Spleen (tissue), 7 donors: ENCODE measurements around the gene NUP214.

Experiments
- CTCF ChIP-seq, 11 experiments: fragments of 200-600 bp in 7 of 11; fragments of 450-650 bp in 4 of 11; sonication (generic) in 4 of 11; IDR thresholded peaks in 8 of 11; conservative IDR thresholded peaks in 3 of 11; 1 replicate in 7 of 11; 2 replicates in 4 of 11; pipeline versions ENCODE4 v1.4.0 to v1.8.0; 2016 to 2021; ENCODE audit warnings: antibody characterized with exemption in 11 of 11, inconsistent platforms in 4 of 11, mild to moderate bottlenecking in 1 of 11
- POLR2A ChIP-seq, 3 donors: fragments of 450-650 bp; IDR thresholded peaks; one replicate each; pipeline ENCODE4 v1.5.1; 2017; ENCODE audit warnings: antibody characterized with exemption in 3 of 3, mild to moderate bottlenecking in 1 of 3
- donor health status: DM: no; HTN: no; CAD: no; lungs with moderate emphysema.
- donor health status: DM: no; HTN: no; CAD: no.
- donor health status: DM: no; HTN: no; CAD: no.

- TF ChIP-seq CTCF (IDR thresholded peaks at IDR 0.05 in 8 of 11, conservative IDR thresholded peaks at IDR 0.05 in 3 of 11) (no peak), POLR2A (IDR thresholded peaks at IDR 0.05) (no peak)
Measured at GRCh38 chr9:131278702-131279111, 153.3 kb downstream of the NUP214 start.
